Measurements from ENCODE around the gene PLCB4. TPM values are rescaled to one million over a fixed set of nuclear protein-coding genes. Genes with fewer than 3 reads are reported as not detected.

Gene PLCB4
- total RNA-seq, 1 experiment from 2014 or later, result 10.1 TPM

- Histone ChIP-seq H3K23ac (ENCODE audit: insufficient read length, low read depth, low read length) (no peak overlapping the region), H3K79me1 (ENCODE audit: insufficient read depth, low read depth, low read length, poor library complexity, severe bottlenecking) (no peaks in the 10 kb centered on the region), H3K79me2 (ENCODE audit: insufficient read depth, low read length) (no peaks in the 10 kb centered on the region), H3K27ac (ENCODE audit: insufficient read length, low read depth, low read length) (no peak overlapping the region), H2AK5ac (ENCODE audit: insufficient read length, low read length) (no peak overlapping the region), H3K4me1 (ENCODE audit: insufficient read depth, low read length) (no peaks in the 10 kb centered on the region), H2BK20ac (ENCODE audit: low read depth, low read length, poor library complexity, severe bottlenecking) (no peak overlapping the region), H3K9ac (ENCODE audit: extremely low read depth, insufficient read length, low read length) (no peak overlapping the region), H4K91ac (ENCODE audit: insufficient read length, low read depth, low read length) (no peak overlapping the region), H3K4ac (ENCODE audit: low read depth, low read length) (no peak overlapping the region), H3K23me2 (ENCODE audit: insufficient read length, low read depth, low read length, poor library complexity, severe bottlenecking) (no peaks in the 10 kb centered on the region), H3K9me3 (ENCODE audit: control insufficient read depth, low read depth, low read length) (no peaks in the 10 kb centered on the region), H2BK120ac (ENCODE audit: low read depth, low read length, poor library complexity, severe bottlenecking) (no peak overlapping the region), H3K4me2 (ENCODE audit: insufficient read depth, insufficient read length, low read length) (no peak overlapping the region), H2BK12ac (ENCODE audit: insufficient read length, low read depth, low read length) (no peak overlapping the region), H2BK15ac (ENCODE audit: low read depth, low read length) (no peak overlapping the region), H3K14ac (ENCODE audit: insufficient read depth, low read length) (no peak overlapping the region), H3K27me3 (ENCODE audit: insufficient read depth, low read length) (no peaks in the 10 kb centered on the region), H4K8ac (replicated peaks; ENCODE audit: insufficient read length, low read depth, low read length) (no peak overlapping the region), H2AFZ (ENCODE audit: low read length) (no peak overlapping the region), H4K20me1 (ENCODE audit: control insufficient read depth, insufficient read depth, insufficient read length) (no peaks in the 10 kb centered on the region), H3T11ph (ENCODE audit: low read length) (no peak overlapping the region), H3K18ac (ENCODE audit: insufficient read length, low read depth, low read length) (no peak overlapping the region), H4K5ac (ENCODE audit: insufficient read length, low read depth, low read length) (no peak overlapping the region), H2BK5ac (ENCODE audit: insufficient read length, low read length) (no peak overlapping the region), H3K56ac (ENCODE audit: insufficient read length, low read depth, low read length) (no peak overlapping the region)
- Mint-ChIP-seq H3K4me1 (no peaks in the 10 kb centered on the region), H3K27ac (no peak overlapping the region; a peak in 1 of 7 replicates), H3K27me3 (ENCODE audit: low read depth) (no peaks in the 10 kb centered on the region), H3K36me3 (ENCODE audit: insufficient read depth in 1 of 3, low read depth in 3 of 3) (peaks cover 3 to 4% (median 4%) of the 10 kb centered on the region in 3 experiments; a peak in 5 of 7 replicates), H3K4me3 (no peak overlapping the region), H3K9me3 (peaks cover 0 to 4% of the 10 kb centered on the region in 2 experiments; a peak in 1 of 5 replicates)
- WGBS (ENCODE audit: extremely low coverage, insufficient read length, low lambda C conversion rate), result no CpG with 5 or more reads among the region's 2 CpGs
- no peak for DNase-seq
- no peak for TF ChIP-seq CTCF (conservative IDR thresholded peaks at IDR 0.05)
Observed at GRCh38 chr20:9298906-9299305, 230.0 kb downstream of the PLCB4 start.
